A549 (cell line): ENCODE data around the gene TSPAN4. TPM values are rescaled to one million over a fixed set of nuclear protein-coding genes. Genes with fewer than 3 reads are reported as not detected.

ENCODE experiments used
- ATAC-seq, 2 experiments: fragments of 200-7000 bp in 1 of 2; fragments of >200 bp in 1 of 2; cut with Nextera tagmentation in 1 of 2; cut with Tn5 transposase in 1 of 2; 3 replicates each; pipeline versions ENCODE4 v1.8.0 to v1.9.1; 2018 to 2020; ENCODE audit warnings: mild to moderate bottlenecking in 1 of 2, moderate library complexity in 1 of 2
- CTCF ChIA-PET: fragments of 300-600 bp; sonication (Branson Sonifier 250); formaldehyde crosslinking; extraction: SDS; loops from one replicate; lab custom pipeline; 2021; ENCODE audit warnings: antibody characterized with exemption, inconsistent platforms; lab: Yijun Ruan, JAX
- POLR2A ChIA-PET: fragments of 350-600 bp; formaldehyde crosslinking; extraction: SDS; loops from one replicate; lab custom pipeline; 2021; ENCODE audit warnings: antibody characterized with exemption, inconsistent platforms; lab: Yijun Ruan, JAX
- DNase-seq, 2 experiments: peaks; one replicate each; pipeline versions ENCODE4 v3.0.0 to v3.0.0-alpha.2; 2011 to 2016; ENCODE audit warnings: low read depth in 1 of 2, low spot score in 1 of 2
- FAIRE-seq: peaks from 2 replicates; lab custom pipeline; 2011; peaks lifted over from hg19 to GRCh38; lab: Jason Lieb, UNC
- H3K27ac ChIP-seq, 2 experiments: fragments of >200 bp; sonication (Bioruptor Twin); formaldehyde crosslinking; 3 replicates each; pipeline ENCODE4 v1.5.1; 2016 to 2017
- H3K4me1 ChIP-seq: fragments of >200 bp; sonication (Bioruptor Twin); formaldehyde crosslinking; 3 replicates; pipeline ENCODE4 v1.6.1; 2016
- H3K4me2 ChIP-seq: fragments of >200 bp; sonication (Bioruptor Twin); formaldehyde crosslinking; 3 replicates; pipeline ENCODE4 v1.6.1; 2016
- H3K4me3 ChIP-seq: fragments of >200 bp; sonication (Bioruptor Twin); formaldehyde crosslinking; 3 replicates; pipeline ENCODE4 v1.5.1; 2016
- H3K9me3 ChIP-seq: fragments of >200 bp; sonication (Bioruptor Twin); formaldehyde crosslinking; 3 replicates; pipeline ENCODE4 v1.6.1; 2016
- CBX8 ChIP-seq: fragments of 200-600 bp; sonication (generic); IDR thresholded peaks from 2 replicates; pipeline ENCODE4 v1.6.1; 2016
- CEBPB ChIP-seq, 2 experiments: fragments of >200 bp in 1 of 2; sonication (Bioruptor Twin) in 1 of 2; formaldehyde crosslinking in 1 of 2; IDR thresholded peaks; 2 replicates each; pipeline ENCODE4 v1.6.1; 2012 to 2016
- CHD2 ChIP-seq: fragments of 150-350 bp; IDR thresholded peaks from 2 replicates; pipeline ENCODE4 v1.6.1; 2014; ENCODE audit warnings: low read length; ENCODE audit not compliant: partially characterized antibody
- EP300 ChIP-seq, 2 experiments: fragments of >200 bp; sonication (Bioruptor Twin); formaldehyde crosslinking; IDR thresholded peaks; 2 replicates in 1 of 2; 3 replicates in 1 of 2; pipeline ENCODE4 v1.6.1; 2016 to 2017
- ESRRA ChIP-seq: fragments of 150-350 bp; IDR thresholded peaks from 2 replicates; pipeline ENCODE4 v1.6.1; 2014; ENCODE audit warnings: mild to moderate bottlenecking, low read length, borderline replicate concordance
- FOSB ChIP-seq: fragments of 250-450 bp; sonication (Bioruptor Pico); IDR thresholded peaks from 2 replicates; pipeline ENCODE4 v1.5.0; 2020; ENCODE audit warnings: mild to moderate bottlenecking, moderate library complexity
- HEYL ChIP-seq: fragments of 250-450 bp; sonication (Bioruptor Pico); IDR thresholded peaks from 2 replicates; pipeline ENCODE4 v1.8.0; 2021; ENCODE audit warnings: mild to moderate bottlenecking, moderate library complexity
- HOXA7 ChIP-seq: fragments of 250-450 bp; sonication (Bioruptor Pico); IDR thresholded peaks from 2 replicates; pipeline ENCODE4 v1.5.0; 2020; ENCODE audit warnings: mild to moderate bottlenecking, moderate library complexity
- JUN ChIP-seq, 2 experiments: fragments of >200 bp; sonication (Bioruptor Twin); formaldehyde crosslinking; IDR thresholded peaks; 2 replicates in 1 of 2; 3 replicates in 1 of 2; pipeline ENCODE4 v1.6.1; 2016 to 2017
- JUNB ChIP-seq: fragments of >200 bp; sonication (Bioruptor Twin); formaldehyde crosslinking; IDR thresholded peaks from 2 replicates; pipeline ENCODE4 v1.6.1; 2016
- MYC ChIP-seq: IDR thresholded peaks from 2 replicates; pipeline ENCODE4 v1.6.1; 2012; ENCODE audit warnings: mild to moderate bottlenecking, inconsistent platforms, low read length, improper control_type of control experiment, borderline replicate concordance
- NFE2L2 ChIP-seq: fragments of 150-350 bp; conservative IDR thresholded peaks from 2 replicates; pipeline ENCODE4 v1.6.1; 2014; ENCODE audit warnings: low read length
- POLR2A ChIP-seq: IDR thresholded peaks from 2 replicates; pipeline ENCODE4 v1.6.1; 2012; ENCODE audit warnings: mild to moderate bottlenecking, low read length
- POLR2AphosphoS2 ChIP-seq: conservative IDR thresholded peaks from 2 replicates; pipeline ENCODE4 v1.6.1; 2012; ENCODE audit warnings: low read length, improper control_type of control experiment, inconsistent platforms
- RAD21 ChIP-seq, 2 experiments: fragments of >200 bp in 1 of 2; sonication (Bioruptor Twin) in 1 of 2; formaldehyde crosslinking in 1 of 2; IDR thresholded peaks in 1 of 2; conservative IDR thresholded peaks in 1 of 2; 2 replicates in 1 of 2; 3 replicates in 1 of 2; pipeline ENCODE4 v1.6.1; 2012 to 2018; ENCODE audit warnings: inconsistent platforms in 1 of 2
- RARB ChIP-seq: fragments of 250-450 bp; sonication (Bioruptor Pico); IDR thresholded peaks from 2 replicates; pipeline ENCODE4 v1.8.0; 2021; ENCODE audit warnings: mild to moderate bottlenecking, moderate library complexity
- TFCP2L1 ChIP-seq: fragments of 250-450 bp; sonication (Bioruptor Pico); IDR thresholded peaks from 2 replicates; pipeline ENCODE4 v1.5.0; 2021; ENCODE audit warnings: mild to moderate bottlenecking
- whole genome bisulfite sequencing: methylation state at CpG from one replicate; pipeline ENCODE4 v1.1.6; 2017; ENCODE audit errors: missing lambda C conversion rate; 5-methylcytosine and 5-hydroxymethylcytosine counted together
- polyA plus RNA-seq, 4 experiments: library from polyadenylated mRNA; depleted of rRNA in 3 of 4; stranded (reverse); fragments of >200 nt; fragmentation: RNase III in 1 of 4; extraction: RNeasy Plus Mini Kit Qiagen cat#74134 plus additional on column Dnase treatment in 1 of 4; gene quantifications; 2 replicates in 3 of 4; 3 replicates in 1 of 4; pipeline ENCODE4 v1.2.3, GENCODE V29; 2011 to 2017
- TF ChIP-seq, protein P1 (sequence below): fragments of >200 bp; sonication (Bioruptor Twin); formaldehyde crosslinking; IDR thresholded peaks from 3 replicates; pipeline ENCODE4 v1.6.1; 2016
- TF ChIP-seq, protein P2 (sequence below): fragments of 150-350 bp; IDR thresholded peaks from 2 replicates; pipeline ENCODE4 v1.6.1; 2014; ENCODE audit warnings: low read depth, mild to moderate bottlenecking, low read length
- TF ChIP-seq, protein P3 (sequence below): fragments of 250-450 bp; sonication (Bioruptor Pico); IDR thresholded peaks from 2 replicates; pipeline ENCODE4 v1.5.0; 2020; ENCODE audit warnings: low read depth, mild to moderate bottlenecking, moderate library complexity
- TF ChIP-seq, protein P4 (sequence below): fragments of >200 bp; sonication (Bioruptor Twin); formaldehyde crosslinking; IDR thresholded peaks from 3 replicates; pipeline ENCODE4 v1.5.1; 2016
- TF ChIP-seq, protein P5 (sequence below): IDR thresholded peaks from 2 replicates; pipeline ENCODE4 v1.6.1; 2012

Gene TSPAN4
- polyA plus RNA-seq, 2 of the 4 experiments (the other 2 are of a cell fraction) = 83.5 to 145 TPM

DNA sequence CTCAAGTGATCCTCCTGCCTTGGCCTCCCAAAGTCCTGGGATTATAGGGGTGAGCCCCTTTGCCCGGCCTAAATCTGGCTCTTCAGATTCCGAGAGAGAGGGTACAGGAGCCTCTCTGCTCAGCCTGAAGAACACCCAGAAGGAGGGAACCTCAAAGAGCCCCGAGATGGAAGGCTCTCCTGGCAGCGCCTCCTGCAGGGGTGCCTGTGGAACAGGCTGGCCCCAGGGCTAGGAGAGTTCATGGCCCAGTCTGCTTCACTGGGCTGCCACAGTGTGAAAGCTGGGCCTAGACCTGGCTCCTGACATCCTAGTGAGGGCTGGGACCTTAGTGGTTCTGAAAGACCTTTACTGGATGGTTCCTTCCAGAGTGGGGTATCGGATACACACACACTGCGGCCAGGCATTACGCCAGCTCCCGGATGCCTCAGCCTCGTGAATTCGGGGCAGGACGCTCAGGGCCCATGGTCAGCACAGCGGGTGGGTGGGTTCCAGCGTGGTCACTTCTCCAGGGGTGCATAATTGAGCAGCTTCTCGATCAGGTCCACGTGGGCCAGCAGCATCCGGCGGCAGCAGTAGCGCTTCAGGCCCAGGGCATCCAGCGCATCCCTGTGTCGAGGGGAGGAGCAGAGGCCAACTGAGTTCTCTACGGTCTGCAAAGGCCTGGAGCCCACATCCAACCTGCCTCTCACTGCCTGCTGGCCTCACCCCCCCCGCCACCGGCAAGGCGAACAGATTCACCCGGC, 2.6 kb upstream of the TSPAN4 start:
- Histone ChIP-seq H3K4me2 (peak overlapping the region; percentile 92), H3K9me3 (no peaks in the 10 kb centered on the region), H3K4me3 (peak overlapping the region; percentile 100), H3K4me1 (peaks cover 63% of the 10 kb centered on the region), H3K27ac (peak overlapping the region; percentile 99; a peak in 5 of 6 replicates)
- FAIRE-seq = no peak
- DNase-seq = peak in 1 of 2 experiments; percentile 67
- ChIA-PET POLR2A (interaction anchor here (0.8 to 1.6 kb wide), 2 partner anchors 21 to 26 kb away, joined by 3 to 4 read pairs; partner anchors contain the start of gene PNPLA2), CTCF (interaction anchor here (1.0 to 3.7 kb wide), 5 partner anchors 8 to 22 kb away, joined by 3 to 21 read pairs (median 3); partner anchors contain the start of gene PNPLA2)
- WGBS = 61% methylated on average over 20 of the region's 25 CpGs
- peak; percentile 4 to 5; a peak in 3 of 6 replicates for ATAC-seq
- TF ChIP-seq TFCP2L1 (no peak), JUN (IDR thresholded peaks at IDR 0.05) (peak in 1 of 2 experiments; percentile 5; a peak in 2 of 5 replicates), POLR2A (0 out of 2 replicates have a peak, but pooled peaks have one; percentile 4), FOSB (CRISPR knock-in tag) (no peak), NFE2L2 (no peak), POLR2AphosphoS2 (peak; percentile 90)
- TF ChIP-seq, protein P1, sequence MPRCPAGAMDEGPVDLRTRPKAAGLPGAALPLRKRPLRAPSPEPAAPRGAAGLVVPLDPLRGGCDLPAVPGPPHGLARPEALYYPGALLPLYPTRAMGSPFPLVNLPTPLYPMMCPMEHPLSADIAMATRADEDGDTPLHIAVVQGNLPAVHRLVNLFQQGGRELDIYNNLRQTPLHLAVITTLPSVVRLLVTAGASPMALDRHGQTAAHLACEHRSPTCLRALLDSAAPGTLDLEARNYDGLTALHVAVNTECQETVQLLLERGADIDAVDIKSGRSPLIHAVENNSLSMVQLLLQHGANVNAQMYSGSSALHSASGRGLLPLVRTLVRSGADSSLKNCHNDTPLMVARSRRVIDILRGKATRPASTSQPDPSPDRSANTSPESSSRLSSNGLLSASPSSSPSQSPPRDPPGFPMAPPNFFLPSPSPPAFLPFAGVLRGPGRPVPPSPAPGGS = no peak
- TF ChIP-seq, protein P2, sequence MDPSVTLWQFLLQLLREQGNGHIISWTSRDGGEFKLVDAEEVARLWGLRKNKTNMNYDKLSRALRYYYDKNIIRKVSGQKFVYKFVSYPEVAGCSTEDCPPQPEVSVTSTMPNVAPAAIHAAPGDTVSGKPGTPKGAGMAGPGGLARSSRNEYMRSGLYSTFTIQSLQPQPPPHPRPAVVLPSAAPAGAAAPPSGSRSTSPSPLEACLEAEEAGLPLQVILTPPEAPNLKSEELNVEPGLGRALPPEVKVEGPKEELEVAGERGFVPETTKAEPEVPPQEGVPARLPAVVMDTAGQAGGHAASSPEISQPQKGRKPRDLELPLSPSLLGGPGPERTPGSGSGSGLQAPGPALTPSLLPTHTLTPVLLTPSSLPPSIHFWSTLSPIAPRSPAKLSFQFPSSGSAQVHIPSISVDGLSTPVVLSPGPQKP = no peak
- TF ChIP-seq, protein P3, sequence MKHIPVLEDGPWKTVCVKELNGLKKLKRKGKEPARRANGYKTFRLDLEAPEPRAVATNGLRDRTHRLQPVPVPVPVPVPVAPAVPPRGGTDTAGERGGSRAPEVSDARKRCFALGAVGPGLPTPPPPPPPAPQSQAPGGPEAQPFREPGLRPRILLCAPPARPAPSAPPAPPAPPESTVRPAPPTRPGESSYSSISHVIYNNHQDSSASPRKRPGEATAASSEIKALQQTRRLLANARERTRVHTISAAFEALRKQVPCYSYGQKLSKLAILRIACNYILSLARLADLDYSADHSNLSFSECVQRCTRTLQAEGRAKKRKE (CRISPR knock-in tag) = no peak
- TF ChIP-seq, protein P4, sequence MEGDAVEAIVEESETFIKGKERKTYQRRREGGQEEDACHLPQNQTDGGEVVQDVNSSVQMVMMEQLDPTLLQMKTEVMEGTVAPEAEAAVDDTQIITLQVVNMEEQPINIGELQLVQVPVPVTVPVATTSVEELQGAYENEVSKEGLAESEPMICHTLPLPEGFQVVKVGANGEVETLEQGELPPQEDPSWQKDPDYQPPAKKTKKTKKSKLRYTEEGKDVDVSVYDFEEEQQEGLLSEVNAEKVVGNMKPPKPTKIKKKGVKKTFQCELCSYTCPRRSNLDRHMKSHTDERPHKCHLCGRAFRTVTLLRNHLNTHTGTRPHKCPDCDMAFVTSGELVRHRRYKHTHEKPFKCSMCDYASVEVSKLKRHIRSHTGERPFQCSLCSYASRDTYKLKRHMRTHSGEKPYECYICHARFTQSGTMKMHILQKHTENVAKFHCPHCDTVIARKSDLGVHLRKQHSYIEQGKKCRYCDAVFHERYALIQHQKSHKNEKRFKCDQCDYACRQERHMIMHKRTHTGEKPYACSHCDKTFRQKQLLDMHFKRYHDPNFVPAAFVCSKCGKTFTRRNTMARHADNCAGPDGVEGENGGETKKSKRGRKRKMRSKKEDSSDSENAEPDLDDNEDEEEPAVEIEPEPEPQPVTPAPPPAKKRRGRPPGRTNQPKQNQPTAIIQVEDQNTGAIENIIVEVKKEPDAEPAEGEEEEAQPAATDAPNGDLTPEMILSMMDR = peak; percentile 45; the same call in 2 of the 3 replicates
- TF ChIP-seq, protein P5, sequence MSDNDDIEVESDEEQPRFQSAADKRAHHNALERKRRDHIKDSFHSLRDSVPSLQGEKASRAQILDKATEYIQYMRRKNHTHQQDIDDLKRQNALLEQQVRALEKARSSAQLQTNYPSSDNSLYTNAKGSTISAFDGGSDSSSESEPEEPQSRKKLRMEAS = peak; percentile 21; the same call in 1 of the 2 replicates

DNA sequence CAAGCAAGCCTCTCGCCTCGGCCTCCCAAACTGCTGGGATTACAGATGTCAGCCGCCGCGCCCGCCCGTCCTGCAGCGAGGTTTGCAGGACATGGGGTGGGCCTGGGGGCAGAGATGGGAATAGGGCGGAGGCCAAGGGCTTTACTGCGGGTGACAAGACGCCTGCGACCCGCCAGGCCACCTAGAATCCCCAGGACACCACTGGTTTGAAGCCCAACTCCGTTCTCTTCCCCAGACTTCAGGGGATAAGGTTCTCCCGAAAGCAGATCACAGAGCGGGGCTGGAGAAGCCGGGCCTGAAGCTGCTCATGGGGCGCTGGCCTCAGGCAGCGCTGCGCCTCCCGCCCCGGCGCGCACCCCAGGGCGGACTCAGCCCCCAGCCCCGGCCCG, 677 bp upstream of the TSPAN4 start:
- ChIA-PET POLR2A (interaction anchor here (3.9 kb wide), 1 partner anchor 9 kb away, joined by 47 read pairs; the partner anchor contains the start of gene CD151), CTCF (interaction anchor here (1.1 kb wide), 1 partner anchor 20 kb away, joined by 3 read pairs; no protein-coding TSS in a partner anchor)
- 4% methylated on average over 21 of the region's 27 CpGs for WGBS
- Histone ChIP-seq H3K4me3 (peak overlapping the region; percentile 100), H3K4me1 (peaks cover 63% of the 10 kb centered on the region), H3K27ac (peak overlapping the region; percentile 99), H3K9me3 (no peaks in the 10 kb centered on the region), H3K4me2 (peak overlapping the region; percentile 92)
- TF ChIP-seq FOSB (CRISPR knock-in tag) (0 out of 2 replicates have a peak, but pooled peaks have one; percentile 23), ESRRA (no peak), RAD21 (conservative IDR thresholded peaks at IDR 0.05 in 1 of 2, IDR thresholded peaks at IDR 0.05 in 1 of 2) (no peak), TFCP2L1 (peak; percentile 91), POLR2AphosphoS2 (peak; percentile 96; the same call in 1 of the 2 replicates), CBX8 (no peak), HOXA7 (CRISPR knock-in tag) (peak; percentile 42; the same call in 1 of the 2 replicates), JUNB (no peak), EP300 (IDR thresholded peaks at IDR 0.05) (no peak), CEBPB (IDR thresholded peaks at IDR 0.05) (no peak), RARB (CRISPR knock-in tag) (peak; percentile 35; the same call in 1 of the 2 replicates), MYC (no peak), HEYL (CRISPR knock-in tag) (no peak), CHD2 (no peak)
- TF ChIP-seq, protein P2 = no peak
- TF ChIP-seq, protein P5 = no peak
- TF ChIP-seq, protein P1 = no peak
- FAIRE-seq = no peak
- ATAC-seq = no peak
- no peak for DNase-seq
